Mucosa of rectum (tissue), 2 donors: Measurements from ENCODE around the gene SPIRE1.

Experiments used
- H3K27ac ChIP-seq, 2 donors: one replicate each; pipeline ENCODE4 v1.7.0; 2013; ENCODE audit warnings: inconsistent platforms in 2 of 2, low read depth in 2 of 2, low read length in 2 of 2
- H3K27me3 ChIP-seq, 2 donors: one replicate each; pipeline ENCODE4 v1.7.0; 2013; ENCODE audit warnings: low read length in 2 of 2; ENCODE audit not compliant: control insufficient read depth in 2 of 2, insufficient read depth in 2 of 2
- H3K36me3 ChIP-seq, 2 donors: one replicate each; pipeline ENCODE4 v1.7.0; 2013; ENCODE audit warnings: low read length in 2 of 2; ENCODE audit not compliant: control insufficient read depth in 2 of 2, insufficient read depth in 2 of 2
- H3K4me1 ChIP-seq, 2 donors: one replicate each; pipeline ENCODE4 v1.7.0; 2013; ENCODE audit warnings: low read length in 2 of 2, mild to moderate bottlenecking in 1 of 2; ENCODE audit not compliant: control insufficient read depth in 2 of 2, insufficient read depth in 2 of 2
- H3K4me3 ChIP-seq, 2 donors: one replicate each; pipeline ENCODE4 v1.7.0; 2013; ENCODE audit warnings: low read length in 2 of 2
- H3K9ac ChIP-seq, 2 donors: one replicate each; pipeline ENCODE4 v1.7.0; 2013; ENCODE audit warnings: low read length in 2 of 2, low read depth in 1 of 2, mild to moderate bottlenecking in 1 of 2
- H3K9me3 ChIP-seq, 2 donors: one replicate each; pipeline ENCODE4 v1.7.0; 2013; ENCODE audit warnings: low read length in 2 of 2; ENCODE audit not compliant: control insufficient read depth in 2 of 2
- donor health status: healthy.
- donor health status: Normal muscosa, but diverticular disease.

SPIRE1 gene

GRCh38 chr18:12477606-12478005 is 180.3 kb downstream of the SPIRE1 start:
- Histone ChIP-seq H3K36me3 (peaks cover 0 to 3% of the 10 kb centered on the region in 2 donors), H3K9me3 (no peaks in the 10 kb centered on the region)

GRCh38 chr18:12476955-12477354 is 181.0 kb downstream of the SPIRE1 start:
- H3K9ac ChIP-seq: no peak overlapping the region
- no peak overlapping the region for H3K27ac ChIP-seq
- H3K4me3 ChIP-seq: no peak overlapping the region
- H3K27me3 ChIP-seq: no peaks in the 10 kb centered on the region
- no peaks in the 10 kb centered on the region for H3K4me1 ChIP-seq
- H3K36me3 ChIP-seq: peaks cover 0 to 3% of the 10 kb centered on the region in 2 donors
- no peaks in the 10 kb centered on the region for H3K9me3 ChIP-seq

More at GRCh38 chr18:12477606-12478005, 180.3 kb downstream of the SPIRE1 start:
- H3K27me3 ChIP-seq: no peaks in the 10 kb centered on the region
- no peak overlapping the region for H3K4me3 ChIP-seq
- H3K9ac ChIP-seq: no peak overlapping the region
- no peak overlapping the region for H3K27ac ChIP-seq
- no peaks in the 10 kb centered on the region for H3K4me1 ChIP-seq

- Histone ChIP-seq H3K27me3 (no peaks in the 10 kb centered on the region), H3K36me3 (peaks cover 0 to 3% of the 10 kb centered on the region in 2 donors)
Measured at GRCh38 chr18:12474876-12475275, 183.0 kb downstream of the SPIRE1 start.

GRCh38 chr18:12474146-12474545 is 183.8 kb downstream of the SPIRE1 start:
- no peaks in the 10 kb centered on the region for H3K9me3 ChIP-seq
- no peak overlapping the region for H3K27ac ChIP-seq
- H3K9ac ChIP-seq: no peak overlapping the region
- no peaks in the 10 kb centered on the region for H3K4me1 ChIP-seq
- H3K36me3 ChIP-seq: peaks cover 0 to 3% of the 10 kb centered on the region in 2 donors
- H3K4me3 ChIP-seq: no peak overlapping the region
- no peaks in the 10 kb centered on the region for H3K27me3 ChIP-seq

More at GRCh38 chr18:12474876-12475275, 183.0 kb downstream of the SPIRE1 start:
- Histone ChIP-seq H3K4me1 (no peaks in the 10 kb centered on the region), H3K9ac (no peak overlapping the region), H3K4me3 (no peak overlapping the region), H3K27ac (no peak overlapping the region), H3K9me3 (no peaks in the 10 kb centered on the region)

DNA sequence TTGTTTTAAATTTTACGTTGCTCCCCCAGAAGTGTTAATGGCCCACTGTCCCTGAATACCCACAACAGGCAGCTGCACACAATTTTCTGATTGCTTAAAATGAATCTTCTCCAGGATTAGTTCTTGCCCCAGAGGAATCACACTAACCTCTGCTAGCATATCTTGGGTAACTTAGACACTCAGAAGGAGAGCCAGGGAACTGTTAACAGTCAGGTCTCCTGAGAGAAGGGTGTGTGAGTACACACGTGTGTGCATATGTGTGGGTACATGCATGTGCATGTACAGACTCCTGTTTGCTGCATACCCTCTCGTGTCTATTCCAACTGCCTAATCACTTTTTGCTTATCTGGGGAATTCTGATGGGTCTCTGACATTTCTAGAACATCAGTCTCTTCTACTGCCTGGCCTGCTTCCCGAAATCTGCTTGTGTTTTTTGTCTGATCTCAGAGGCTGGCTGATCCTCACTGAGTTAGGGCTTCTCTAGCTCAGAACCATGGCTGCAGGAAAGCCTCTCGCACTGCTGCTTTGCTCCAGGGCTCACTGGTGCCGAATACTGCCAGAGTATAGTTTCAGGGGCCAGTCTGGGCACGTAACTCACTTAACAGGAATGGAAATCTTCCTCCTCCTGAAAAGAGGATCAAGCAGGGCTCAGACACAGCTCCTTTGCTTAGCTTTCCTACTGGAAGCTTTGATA is 187.4 kb downstream of the SPIRE1 start:
- H3K27me3 ChIP-seq: no peaks in the 10 kb centered on the region
- no peak overlapping the region for H3K9ac ChIP-seq
- no peak overlapping the region for H3K27ac ChIP-seq
- no peak overlapping the region for H3K4me3 ChIP-seq
- H3K36me3 ChIP-seq: no peaks in the 10 kb centered on the region
- no peaks in the 10 kb centered on the region for H3K9me3 ChIP-seq
- no peaks in the 10 kb centered on the region for H3K4me1 ChIP-seq

DNA sequence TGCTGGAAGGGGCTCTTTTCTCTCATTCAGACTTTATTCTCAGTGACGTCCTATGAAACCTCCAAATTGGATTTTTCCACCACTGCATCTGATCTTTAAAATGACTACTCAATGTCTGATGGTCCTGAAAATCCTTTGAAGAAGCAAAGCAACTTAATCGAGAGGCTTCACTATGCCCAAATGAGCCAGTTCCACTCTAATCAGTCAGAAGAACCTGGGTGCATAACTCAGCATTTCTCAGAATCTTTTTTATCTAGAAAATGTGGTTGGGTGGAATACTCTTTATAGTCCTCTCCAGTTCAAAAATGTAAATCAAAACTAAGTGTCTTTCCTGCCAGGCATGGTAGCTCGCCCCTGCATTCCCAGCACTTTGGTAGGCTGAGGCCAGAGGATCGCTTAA is 189.5 kb downstream of the SPIRE1 start:
- Histone ChIP-seq H3K36me3 (no peaks in the 10 kb centered on the region), H3K9me3 (no peaks in the 10 kb centered on the region)

GRCh38 chr18:12464731-12465130 is 193.2 kb downstream of the SPIRE1 start:
- Histone ChIP-seq H3K36me3 (no peaks in the 10 kb centered on the region), H3K27ac (no peak overlapping the region), H3K4me3 (no peak overlapping the region), H3K4me1 (no peaks in the 10 kb centered on the region), H3K9me3 (no peaks in the 10 kb centered on the region), H3K27me3 (no peaks in the 10 kb centered on the region), H3K9ac (no peak overlapping the region)

More for the DNA sequence above, 189.5 kb downstream of the SPIRE1 start:
- no peak overlapping the region for H3K27ac ChIP-seq
- no peaks in the 10 kb centered on the region for H3K27me3 ChIP-seq
- H3K4me3 ChIP-seq: no peak overlapping the region
- no peak overlapping the region for H3K9ac ChIP-seq
- no peaks in the 10 kb centered on the region for H3K4me1 ChIP-seq

- no peaks in the 10 kb centered on the region for H3K36me3 ChIP-seq
- H3K27ac ChIP-seq: no peak overlapping the region
- H3K27me3 ChIP-seq: no peaks in the 10 kb centered on the region
- H3K4me3 ChIP-seq: no peak overlapping the region
- no peak overlapping the region for H3K9ac ChIP-seq
- no peaks in the 10 kb centered on the region for H3K4me1 ChIP-seq
- H3K9me3 ChIP-seq: no peaks in the 10 kb centered on the region
Measured at GRCh38 chr18:12463191-12463590, 194.7 kb downstream of the SPIRE1 start.

- H3K4me1 ChIP-seq: no peaks in the 10 kb centered on the region
- no peaks in the 10 kb centered on the region for H3K36me3 ChIP-seq
- H3K4me3 ChIP-seq: no peak overlapping the region
- no peaks in the 10 kb centered on the region for H3K9me3 ChIP-seq
- H3K9ac ChIP-seq: no peak overlapping the region
- no peaks in the 10 kb centered on the region for H3K27me3 ChIP-seq
- no peak overlapping the region for H3K27ac ChIP-seq
Measured at GRCh38 chr18:12462242-12462641, 195.7 kb downstream of the SPIRE1 start.

GRCh38 chr18:12461326-12461725 is 196.6 kb downstream of the SPIRE1 start:
- Histone ChIP-seq H3K36me3 (no peaks in the 10 kb centered on the region), H3K4me3 (no peak overlapping the region), H3K9me3 (no peaks in the 10 kb centered on the region), H3K27me3 (no peaks in the 10 kb centered on the region), H3K4me1 (no peaks in the 10 kb centered on the region), H3K27ac (no peak overlapping the region), H3K9ac (no peak overlapping the region)
